Activated CD8-positive, alpha-beta T cell treated with anti-CD3 and anti-CD28 coated beads for 36 hours (primary cell): ENCODE results near the gene RAB15. TPM values are rescaled to one million over a fixed set of nuclear protein-coding genes. Genes with fewer than 3 reads are reported as not detected.

ENCODE experiments used
- ATAC-seq: fragments of 200-7000 bp; cut with Tn5 transposase; one replicate; pipeline ENCODE4 v1.10.0; 2021; ENCODE audit warnings: mild to moderate bottlenecking, moderate library complexity
- CTCF ChIA-PET: fragments of 350-600 bp; sonication (Branson Sonifier 250); formaldehyde crosslinking; loops from one replicate; lab custom pipeline; 2021; ENCODE audit warnings: antibody characterized with exemption; lab: Charles Lee
- POLR2A ChIA-PET: fragments of 350-600 bp; sonication (Branson Sonifier 250); formaldehyde crosslinking; loops from one replicate; lab custom pipeline; 2021; ENCODE audit warnings: antibody characterized with exemption; lab: Charles Lee
- DNase-seq: peaks from one replicate; pipeline ENCODE4 v3.0.0-alpha.2; 2020
- H3K27ac Mint-ChIP-seq: one replicate; pipeline ENCODE4 v1.8.0; 2021; ENCODE audit warnings: mild to moderate bottlenecking, mixed read lengths
- H3K27me3 Mint-ChIP-seq: one replicate; pipeline ENCODE4 v1.8.0; 2021; ENCODE audit warnings: mixed read lengths
- H3K36me3 Mint-ChIP-seq: one replicate; pipeline ENCODE4 v1.8.0; 2021; ENCODE audit warnings: low read depth, mixed read lengths
- H3K4me1 Mint-ChIP-seq: one replicate; pipeline ENCODE4 v1.8.0; 2021; ENCODE audit warnings: low read depth, mixed read lengths
- H3K4me3 Mint-ChIP-seq: one replicate; pipeline ENCODE4 v1.8.0; 2021; ENCODE audit warnings: mild to moderate bottlenecking, moderate library complexity, mixed read lengths
- H3K9me3 Mint-ChIP-seq: one replicate; pipeline ENCODE4 v1.8.0; 2021; ENCODE audit warnings: mixed read lengths
- intact Hi-C: fragments of 100-400 bp; cut with micrococcal nuclease; formaldehyde crosslinking; loops from one replicate; pipeline ENCODE4 v1.10.0; 2022
- total RNA-seq, 2 experiments: library from RNA; stranded (reverse); gene quantifications; one replicate each; pipeline ENCODE4 v1.2.3, GENCODE V29; 2021
- TF ChIP-seq, protein P1 (sequence below): fragments of 200-600 bp; IDR thresholded peaks from one replicate; pipeline ENCODE4 v1.8.0; 2022; ENCODE audit warnings: antibody characterized with exemption, mild to moderate bottlenecking

The RAB15 gene
- 1 to 10 TPM; 2.1 to 2.3 TPM for total RNA-seq

DNA sequence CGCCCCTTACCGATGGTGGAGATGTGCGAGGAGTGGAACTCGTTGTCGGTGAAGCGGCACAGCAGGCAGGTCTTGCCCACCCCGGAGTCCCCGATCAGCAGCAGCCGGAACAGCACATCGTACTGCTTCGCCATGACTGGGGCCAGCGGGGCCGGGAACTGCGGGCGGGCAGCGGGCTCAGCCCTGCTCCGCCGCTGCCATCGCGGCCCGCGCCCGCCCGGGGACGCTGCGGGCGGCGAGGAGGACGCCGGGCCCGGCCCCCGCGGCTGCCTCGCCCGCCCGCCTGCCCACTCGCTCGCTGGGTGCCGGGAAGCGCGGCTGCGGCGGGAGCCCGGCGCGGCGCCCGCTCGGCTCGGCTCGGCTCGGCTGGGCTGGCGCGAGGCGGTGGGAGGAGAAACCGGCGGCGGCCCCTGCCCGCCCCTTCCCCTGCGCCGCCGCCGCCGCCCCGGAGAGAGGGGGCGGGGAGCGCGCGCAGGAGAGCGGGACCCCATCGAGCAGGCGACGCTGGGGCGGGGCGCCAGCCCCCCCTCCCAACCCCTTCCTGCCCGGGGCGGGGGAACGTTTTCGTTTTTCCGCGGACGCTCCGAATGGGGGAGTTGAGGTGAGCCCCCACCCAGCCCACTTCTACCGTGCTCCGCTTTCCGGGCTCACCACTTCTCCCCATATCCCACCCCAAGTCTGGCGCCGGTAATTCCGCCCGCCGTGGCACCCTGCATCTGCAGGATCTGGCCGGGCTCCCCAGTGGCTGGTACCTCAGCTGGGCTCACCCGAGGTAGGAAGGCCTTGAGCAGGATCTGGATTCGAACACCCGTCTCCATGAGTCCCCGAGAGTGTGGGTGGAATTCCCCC lies at the start of gene RAB15:
RAB15 (minus strand) TSS at position 394 of the 849 bp plus-strand sequence; CDS start at position 134, 260 bp downstream.
- peak; percentile 39 for DNase-seq
- TF ChIP-seq, protein P1, sequence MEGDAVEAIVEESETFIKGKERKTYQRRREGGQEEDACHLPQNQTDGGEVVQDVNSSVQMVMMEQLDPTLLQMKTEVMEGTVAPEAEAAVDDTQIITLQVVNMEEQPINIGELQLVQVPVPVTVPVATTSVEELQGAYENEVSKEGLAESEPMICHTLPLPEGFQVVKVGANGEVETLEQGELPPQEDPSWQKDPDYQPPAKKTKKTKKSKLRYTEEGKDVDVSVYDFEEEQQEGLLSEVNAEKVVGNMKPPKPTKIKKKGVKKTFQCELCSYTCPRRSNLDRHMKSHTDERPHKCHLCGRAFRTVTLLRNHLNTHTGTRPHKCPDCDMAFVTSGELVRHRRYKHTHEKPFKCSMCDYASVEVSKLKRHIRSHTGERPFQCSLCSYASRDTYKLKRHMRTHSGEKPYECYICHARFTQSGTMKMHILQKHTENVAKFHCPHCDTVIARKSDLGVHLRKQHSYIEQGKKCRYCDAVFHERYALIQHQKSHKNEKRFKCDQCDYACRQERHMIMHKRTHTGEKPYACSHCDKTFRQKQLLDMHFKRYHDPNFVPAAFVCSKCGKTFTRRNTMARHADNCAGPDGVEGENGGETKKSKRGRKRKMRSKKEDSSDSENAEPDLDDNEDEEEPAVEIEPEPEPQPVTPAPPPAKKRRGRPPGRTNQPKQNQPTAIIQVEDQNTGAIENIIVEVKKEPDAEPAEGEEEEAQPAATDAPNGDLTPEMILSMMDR: no peak
- H3K4me3 Mint-ChIP-seq: peak within 1 kb of the TSS; percentile 76
- H3K4me1 Mint-ChIP-seq: peaks cover 3% of the 10 kb centered on the region
- no peaks in the 10 kb centered on the region for H3K36me3 Mint-ChIP-seq
- H3K27me3 Mint-ChIP-seq: no peaks in the 10 kb centered on the region
- CTCF ChIA-PET: no interaction called here
- POLR2A ChIA-PET: no interaction called here
- H3K27ac Mint-ChIP-seq: peak within 1 kb of the TSS; percentile 71
- intact Hi-C loops: no loop called here
- H3K9me3 Mint-ChIP-seq: no peaks in the 10 kb centered on the region
- ATAC-seq: peak; percentile 76

DNA sequence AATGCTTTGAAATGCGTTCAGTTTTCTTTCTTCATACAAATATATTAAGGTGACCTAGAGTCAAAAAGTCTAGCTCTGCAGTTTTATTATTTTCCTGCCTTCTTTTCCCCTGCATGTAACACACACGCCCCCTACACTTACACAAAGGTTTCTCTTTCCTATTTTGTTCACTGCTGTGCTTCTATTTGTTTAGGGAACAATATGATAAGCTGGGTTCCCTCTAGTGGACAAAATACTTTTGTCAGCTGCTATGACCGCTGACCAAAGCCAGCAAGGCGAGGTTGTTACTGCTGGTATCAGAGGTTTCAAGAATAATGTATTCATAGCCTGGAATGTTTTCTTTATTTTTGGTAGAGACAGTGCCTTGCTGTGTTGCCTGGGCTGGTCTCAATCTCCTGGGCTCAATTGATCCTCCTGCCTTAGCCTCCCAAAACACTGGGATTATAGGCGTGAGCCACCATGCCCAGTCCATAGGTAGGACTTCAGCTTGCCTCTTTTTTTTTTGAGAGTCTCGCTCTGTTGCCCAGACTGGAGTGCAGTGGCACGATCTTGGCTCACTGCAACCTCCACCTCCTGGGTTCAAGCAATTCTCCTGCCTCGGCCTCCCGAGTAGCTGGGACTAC lies 47.9 kb upstream of the RAB15 start:
- peaks cover 6% of the 10 kb centered on the region for H3K36me3 Mint-ChIP-seq
- intact Hi-C loops: no loop called here
- no peaks in the 10 kb centered on the region for H3K4me1 Mint-ChIP-seq
- ChIA-PET POLR2A (interaction anchor here (0.5 to 1.0 kb wide), 2 partner anchors 29 to 532 kb away, joined by 3 to 4 read pairs; no protein-coding TSS in a partner anchor), CTCF (interaction anchor here (0.8 to 2.0 kb wide), 13 partner anchors 10 to 103 kb away, joined by 3 to 18 read pairs (median 4); partner anchors contain the start of gene FNTB)
- ATAC-seq: peak; percentile 62
- no peaks in the 10 kb centered on the region for H3K9me3 Mint-ChIP-seq
- no peak overlapping the region for H3K27ac Mint-ChIP-seq
- no peaks in the 10 kb centered on the region for H3K27me3 Mint-ChIP-seq
- TF ChIP-seq, protein P1: peak; percentile 27
- H3K4me3 Mint-ChIP-seq: no peak overlapping the region
- DNase-seq: peak; percentile 13

- TF ChIP-seq, protein P1: no peak
- intact Hi-C loops: no loop called here
- Mint-ChIP-seq H3K27me3 (no peaks in the 10 kb centered on the region), H3K9me3 (no peaks in the 10 kb centered on the region), H3K27ac (no peak overlapping the region), H3K4me1 (no peaks in the 10 kb centered on the region), H3K36me3 (peaks cover 15% of the 10 kb centered on the region), H3K4me3 (no peak overlapping the region)
- DNase-seq (no peak), ATAC-seq (no peak)
- CTCF ChIA-PET: interaction anchor here (1.0 to 1.4 kb wide), 2 partner anchors 29 to 63 kb away, joined by 3 read pairs; no protein-coding TSS in a partner anchor
- POLR2A ChIA-PET: no interaction called here
Measured at GRCh38 chr14:65016471-65016870, 44.3 kb upstream of the RAB15 start.

- no peaks in the 10 kb centered on the region for H3K9me3 Mint-ChIP-seq
- peaks cover 18% of the 10 kb centered on the region for H3K36me3 Mint-ChIP-seq
- no peaks in the 10 kb centered on the region for H3K27me3 Mint-ChIP-seq
- CTCF ChIA-PET: interaction anchor here (1.0 to 1.4 kb wide), 3 partner anchors 20 to 62 kb away, joined by 3 read pairs; no protein-coding TSS in a partner anchor
- intact Hi-C loops: no loop called here
- H3K4me3 Mint-ChIP-seq: no peak overlapping the region
- no peak for ATAC-seq
- no peak for DNase-seq
- no peaks in the 10 kb centered on the region for H3K4me1 Mint-ChIP-seq
- POLR2A ChIA-PET: interaction anchor here (0.6 to 0.8 kb wide), 2 partner anchors 73 to 79 kb away, joined by 3 read pairs; no protein-coding TSS in a partner anchor
- TF ChIP-seq, protein P1: no peak
- no peak overlapping the region for H3K27ac Mint-ChIP-seq
Measured at GRCh38 chr14:65015391-65015790, 43.3 kb upstream of the RAB15 start.
